OCI-LY1 (cell line): ENCODE measurements around the gene SLC25A46.

Experiments
- H2AFZ ChIP-seq: fragments of 200-600 bp; sonication (generic), shearing (Covaris generic); 2 replicates; pipeline ENCODE4 v1.6.0; 2014; ENCODE audit warnings: antibody characterized with exemption, mild to moderate bottlenecking, low read length
- H3F3A ChIP-seq: fragments of 200-600 bp; sonication (generic), shearing (Covaris generic); 2 replicates; pipeline ENCODE4 v1.6.0; 2014; ENCODE audit warnings: mild to moderate bottlenecking, antibody characterized with exemption, low read length, moderate library complexity; ENCODE audit not compliant: insufficient read depth
- H3K27ac ChIP-seq: fragments of 200-600 bp; sonication (generic); 2 replicates; pipeline ENCODE4 v1.5.1; 2014; ENCODE audit warnings: low read length, mixed run types, mild to moderate bottlenecking, low read depth; ENCODE audit not compliant: poor library complexity, severe bottlenecking
- H3K27me3 ChIP-seq: fragments of 200-600 bp; sonication (generic); 2 replicates; pipeline ENCODE4 v1.6.0; 2014; ENCODE audit warnings: antibody characterized with exemption, mild to moderate bottlenecking, low read length, moderate library complexity; ENCODE audit not compliant: insufficient read depth
- H3K36me3 ChIP-seq: fragments of 200-600 bp; sonication (generic); 2 replicates; pipeline ENCODE4 v1.6.1; 2014; ENCODE audit warnings: mild to moderate bottlenecking, antibody characterized with exemption, low read length, moderate library complexity, mixed read lengths; ENCODE audit not compliant: insufficient read depth
- H3K4me1 ChIP-seq: fragments of 200-600 bp; sonication (generic); 2 replicates; pipeline ENCODE4 v1.5.1; 2014; ENCODE audit warnings: mild to moderate bottlenecking, low read length, moderate library complexity; ENCODE audit not compliant: insufficient read depth, severe bottlenecking
- H3K4me2 ChIP-seq: fragments of 200-600 bp; sonication (generic), shearing (Covaris generic); 2 replicates; pipeline ENCODE4 v1.6.1; 2014; ENCODE audit warnings: low read length
- H3K4me3 ChIP-seq: fragments of 200-600 bp; sonication (generic); 2 replicates; pipeline ENCODE4 v1.5.1; 2014; ENCODE audit warnings: low read length, low read depth, mild to moderate bottlenecking, mixed read lengths; ENCODE audit not compliant: poor library complexity, severe bottlenecking
- H3K79me2 ChIP-seq: fragments of 200-600 bp; shearing (Covaris generic); 2 replicates; pipeline ENCODE4 v1.6.1; 2016; ENCODE audit warnings: mixed run types, low read length, mixed read lengths; ENCODE audit not compliant: insufficient read depth
- H3K9ac ChIP-seq: fragments of 200-600 bp; sonication (generic), shearing (Covaris generic); 2 replicates; pipeline ENCODE4 v1.6.1; 2014; ENCODE audit warnings: mild to moderate bottlenecking, low read length, mixed read lengths
- H3K9me2 ChIP-seq: fragments of 200-600 bp; sonication (generic), shearing (Covaris generic); 2 replicates; pipeline ENCODE4 v1.6.1; 2014; ENCODE audit warnings: low read depth, mild to moderate bottlenecking, low read length, mixed read lengths
- H3K9me3 ChIP-seq: fragments of 200-600 bp; shearing (Covaris generic); 2 replicates; pipeline ENCODE4 v1.6.1; 2014; ENCODE audit warnings: low read length, mixed read lengths
- H4K20me1 ChIP-seq: fragments of 200-600 bp; sonication (generic), shearing (Covaris generic); 2 replicates; pipeline ENCODE4 v1.6.0; 2016; ENCODE audit warnings: mild to moderate bottlenecking, low read length; ENCODE audit not compliant: insufficient read depth
- EZH2 ChIP-seq: fragments of 200-600 bp; sonication (generic), shearing (Covaris generic); IDR thresholded peaks from 2 replicates; pipeline ENCODE4 v1.8.0; 2017; ENCODE audit warnings: borderline replicate concordance, mixed run types, mild to moderate bottlenecking, antibody characterized with exemption, low read length, moderate library complexity, mixed read lengths
- TF ChIP-seq, protein P1 (sequence below): fragments of 200-600 bp; sonication (generic), shearing (Covaris generic); IDR thresholded peaks from 2 replicates; pipeline ENCODE4 v1.5.1; 2017; ENCODE audit warnings: mild to moderate bottlenecking, antibody characterized with exemption, low read length, moderate library complexity, mixed read lengths

Gene SLC25A46

GRCh38 chr5:110735556-110735955, 3.3 kb upstream of the SLC25A46 start:
- Histone ChIP-seq H3K4me1 (peaks cover 37% of the 10 kb centered on the region), H3K9me2 (no peaks in the 10 kb centered on the region), H3F3A (no peaks in the 10 kb centered on the region), H3K36me3 (0 out of 2 replicates have a peak, but pooled peaks cover 3% of the 10 kb centered on the region), H3K27ac (no peak overlapping the region), H3K4me2 (peak overlapping the region; percentile 64; the same call in 1 of the 2 replicates), H3K4me3 (no peak overlapping the region), H3K9ac (no peak overlapping the region), H3K27me3 (no peaks in the 10 kb centered on the region), H3K9me3 (no peaks in the 10 kb centered on the region), H3K79me2 (peaks cover 12% of the 10 kb centered on the region), H2AFZ (no peak overlapping the region), H4K20me1 (no peaks in the 10 kb centered on the region)
- TF ChIP-seq, protein P1, sequence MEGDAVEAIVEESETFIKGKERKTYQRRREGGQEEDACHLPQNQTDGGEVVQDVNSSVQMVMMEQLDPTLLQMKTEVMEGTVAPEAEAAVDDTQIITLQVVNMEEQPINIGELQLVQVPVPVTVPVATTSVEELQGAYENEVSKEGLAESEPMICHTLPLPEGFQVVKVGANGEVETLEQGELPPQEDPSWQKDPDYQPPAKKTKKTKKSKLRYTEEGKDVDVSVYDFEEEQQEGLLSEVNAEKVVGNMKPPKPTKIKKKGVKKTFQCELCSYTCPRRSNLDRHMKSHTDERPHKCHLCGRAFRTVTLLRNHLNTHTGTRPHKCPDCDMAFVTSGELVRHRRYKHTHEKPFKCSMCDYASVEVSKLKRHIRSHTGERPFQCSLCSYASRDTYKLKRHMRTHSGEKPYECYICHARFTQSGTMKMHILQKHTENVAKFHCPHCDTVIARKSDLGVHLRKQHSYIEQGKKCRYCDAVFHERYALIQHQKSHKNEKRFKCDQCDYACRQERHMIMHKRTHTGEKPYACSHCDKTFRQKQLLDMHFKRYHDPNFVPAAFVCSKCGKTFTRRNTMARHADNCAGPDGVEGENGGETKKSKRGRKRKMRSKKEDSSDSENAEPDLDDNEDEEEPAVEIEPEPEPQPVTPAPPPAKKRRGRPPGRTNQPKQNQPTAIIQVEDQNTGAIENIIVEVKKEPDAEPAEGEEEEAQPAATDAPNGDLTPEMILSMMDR = no peak
- no peak for TF ChIP-seq EZH2

DNA sequence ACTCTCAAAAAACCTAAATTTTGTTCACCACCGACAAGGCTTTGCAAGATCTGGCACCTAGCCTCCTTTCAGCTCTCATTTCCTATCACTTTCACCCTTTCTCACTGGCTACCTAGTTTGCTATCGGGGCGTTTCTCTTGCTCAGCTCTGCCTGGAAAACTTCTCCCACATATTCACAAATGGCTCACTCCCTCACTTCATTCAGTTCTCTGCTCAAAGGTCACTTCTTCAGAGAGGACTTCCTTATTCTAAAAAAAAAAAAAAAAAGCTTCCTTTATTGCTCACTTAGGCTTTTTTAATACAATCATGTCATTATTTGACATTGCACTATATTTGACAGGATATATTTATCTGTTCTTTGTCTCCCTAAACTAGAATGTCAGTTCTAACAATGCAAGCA, 2.1 kb upstream of the SLC25A46 start:
- Histone ChIP-seq H3K27me3 (no peaks in the 10 kb centered on the region), H3K9ac (peak overlapping the region; percentile 14; the same call in 1 of the 2 replicates), H3K9me3 (no peaks in the 10 kb centered on the region), H3K4me1 (peaks cover 49% of the 10 kb centered on the region), H3K4me2 (peak overlapping the region; percentile 64), H4K20me1 (no peaks in the 10 kb centered on the region), H3K4me3 (peak overlapping the region; percentile 33), H2AFZ (peak overlapping the region; percentile 16; the same call in 1 of the 2 replicates), H3K36me3 (0 out of 2 replicates have a peak, but pooled peaks cover 9% of the 10 kb centered on the region), H3K9me2 (no peaks in the 10 kb centered on the region), H3K27ac (peak overlapping the region; percentile 13), H3F3A (no peaks in the 10 kb centered on the region), H3K79me2 (peaks cover 21% of the 10 kb centered on the region)
- TF ChIP-seq, protein P1 = no peak
- no peak for TF ChIP-seq EZH2

GRCh38 chr5:110738503-110738811, 350 bp upstream of the SLC25A46 start:
- TF ChIP-seq, protein P1 = no peak
- no peak for TF ChIP-seq EZH2
- no peaks in the 10 kb centered on the region for H3K27me3 ChIP-seq
- peak overlapping the region; percentile 85 for H3K4me3 ChIP-seq
- H3K36me3 ChIP-seq = peaks cover 18% of the 10 kb centered on the region; the same call in 1 of the 2 replicates
- H3K27ac ChIP-seq = peak overlapping the region; percentile 25
- H3K4me2 ChIP-seq = peak overlapping the region; percentile 66
- H3K9ac ChIP-seq = peak overlapping the region; percentile 83
- peaks cover 33% of the 10 kb centered on the region for H3K79me2 ChIP-seq
- H3K9me3 ChIP-seq = no peaks in the 10 kb centered on the region
- H2AFZ ChIP-seq = peak overlapping the region; percentile 14
- no peaks in the 10 kb centered on the region for H4K20me1 ChIP-seq
- no peaks in the 10 kb centered on the region for H3K9me2 ChIP-seq
- H3F3A ChIP-seq = no peaks in the 10 kb centered on the region
- peaks cover 52% of the 10 kb centered on the region for H3K4me1 ChIP-seq
